GF-D8 (cell line): ENCODE data around the gene RELN.

Experiments
- DNase-seq: peaks from one replicate; lab custom pipeline; 2025; lab: John Stamatoyannopoulos, UW

The RELN gene

DNA sequence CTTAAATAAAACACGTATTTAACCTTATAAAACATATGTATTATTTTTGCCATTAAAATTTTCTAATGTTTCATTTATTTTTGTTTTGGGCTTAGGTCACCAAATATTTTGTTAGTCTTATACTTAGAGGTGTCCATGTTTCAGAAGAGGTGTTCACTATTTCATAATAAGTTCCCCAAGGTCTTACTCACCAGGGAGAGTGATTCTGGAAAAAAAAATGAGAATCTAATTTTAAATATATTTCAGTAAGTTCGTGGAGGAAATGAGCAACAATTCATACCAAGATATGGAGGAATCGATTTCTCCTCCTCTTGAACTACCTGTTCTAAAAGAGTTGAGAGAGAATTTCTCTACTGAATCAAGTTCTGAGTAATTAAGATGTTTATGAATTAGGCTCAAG, 271.9 kb downstream of the RELN start:
- DNase-seq = no peak

DNA sequence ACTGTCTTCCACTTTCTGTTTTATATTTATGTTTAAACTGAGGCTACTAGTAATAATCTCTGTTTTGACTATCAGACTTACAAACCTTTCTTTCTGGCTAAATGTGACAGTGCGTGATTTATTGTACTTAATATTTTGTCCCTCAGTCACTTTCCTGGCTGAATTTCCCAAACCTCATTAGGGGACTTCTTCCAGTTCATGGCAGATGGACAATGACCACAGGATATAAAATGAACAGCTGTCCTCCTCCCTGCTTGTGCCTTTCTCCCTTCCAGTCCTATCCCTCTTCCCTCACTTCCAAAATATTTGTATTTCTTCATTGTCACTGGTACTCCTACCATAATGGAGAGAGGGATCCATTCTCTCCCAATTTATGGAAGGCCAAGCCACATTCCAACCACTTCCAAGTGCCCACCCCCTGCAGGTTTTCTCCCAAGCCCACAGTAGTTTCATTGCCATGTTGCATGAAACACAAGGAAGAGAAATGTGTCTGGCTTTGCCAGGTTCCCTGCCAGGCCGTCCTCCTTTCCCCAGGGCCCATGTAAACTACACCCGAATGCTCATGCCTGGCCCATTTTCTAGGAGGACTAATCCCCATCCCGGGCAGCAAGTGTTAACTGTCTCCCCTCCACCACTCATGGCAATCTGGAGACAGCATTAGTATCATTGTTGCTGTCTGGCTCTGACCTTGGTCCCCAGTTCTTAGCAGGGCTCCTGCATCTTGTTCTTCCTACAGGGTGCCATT, 273.9 kb downstream of the RELN start:
- no peak for DNase-seq

DNA sequence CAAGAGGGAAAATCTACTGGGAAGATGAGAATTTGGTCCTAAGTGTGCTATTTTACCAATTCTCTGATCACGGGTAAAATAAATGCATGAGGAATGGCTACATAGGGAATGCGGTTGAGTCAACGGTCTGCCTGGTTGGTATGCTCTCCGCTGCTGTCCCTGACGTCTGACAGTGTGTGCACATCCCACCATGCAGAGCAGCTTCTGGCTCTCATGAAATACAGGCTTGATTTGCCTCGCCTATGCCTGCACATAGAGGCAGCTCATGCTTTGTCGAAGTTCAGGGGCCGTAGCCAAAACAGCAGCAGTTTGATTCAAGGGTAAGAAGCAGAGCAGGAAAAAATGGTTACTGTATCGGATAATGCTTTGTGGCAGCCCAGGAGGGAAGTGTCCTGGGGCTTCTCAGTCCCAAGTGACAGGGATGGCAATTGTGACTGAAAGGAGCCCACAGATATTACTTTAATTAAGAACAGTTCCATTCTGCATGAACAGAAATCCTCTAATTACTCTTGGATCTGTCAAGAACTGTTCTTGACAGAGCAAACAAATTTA, 275.0 kb downstream of the RELN start:
- DNase-seq = no peak

DNA sequence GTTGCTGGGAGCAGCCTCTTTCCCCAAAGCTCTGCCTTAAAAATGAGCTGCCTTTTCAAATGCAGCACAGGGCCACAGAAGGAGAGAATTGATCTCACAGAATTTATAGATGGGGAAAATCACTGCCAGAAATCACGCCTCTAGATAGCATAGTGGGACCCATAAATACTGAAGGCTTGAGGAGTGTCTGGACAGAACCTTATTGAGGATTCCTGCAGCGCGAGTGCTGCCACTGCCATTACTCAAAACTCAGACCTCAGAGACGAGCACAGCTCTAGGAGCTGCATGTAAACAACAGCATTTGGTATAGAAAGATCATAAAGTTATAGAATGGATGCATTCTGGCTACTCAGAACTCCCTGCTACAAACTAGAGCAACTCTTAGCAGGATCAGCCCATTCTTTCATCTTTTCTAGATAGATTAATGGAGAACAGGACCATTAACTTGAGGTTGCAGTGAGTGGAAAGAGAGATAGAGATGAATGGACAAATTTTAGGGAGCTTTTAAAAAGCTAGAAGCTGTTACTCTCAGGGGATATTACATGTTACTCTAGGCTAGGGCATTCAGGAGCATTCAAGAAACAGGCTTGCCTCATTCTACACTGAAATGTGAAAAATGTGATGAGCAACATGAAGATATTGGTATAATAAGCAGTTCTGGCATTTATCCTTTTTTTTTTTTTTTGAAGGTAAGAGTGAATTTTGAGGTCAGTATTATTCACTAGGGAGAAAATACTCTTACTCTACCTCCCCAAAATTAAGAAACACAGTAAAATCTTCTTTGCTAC, 276.3 kb downstream of the RELN start:
- DNase-seq = no peak

DNA sequence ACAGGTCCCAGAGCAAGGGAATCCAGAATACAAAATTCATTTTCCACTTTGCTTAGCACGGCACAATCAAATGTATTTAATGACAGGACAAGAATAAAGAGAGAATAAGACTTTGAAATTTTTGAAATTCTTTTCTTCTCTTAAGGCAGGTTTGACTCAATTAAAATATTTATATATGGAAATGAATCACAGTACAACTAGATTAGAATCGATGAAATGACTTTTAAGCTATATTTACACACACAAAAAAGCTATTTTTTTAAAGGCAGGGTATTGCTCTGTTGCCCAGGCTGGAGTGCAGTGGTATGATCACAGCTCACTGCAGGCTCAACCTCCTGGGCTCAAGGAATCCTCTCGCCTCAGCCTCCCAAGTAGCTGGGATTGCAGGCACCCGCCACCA, 278.0 kb downstream of the RELN start:
- DNase-seq = no peak

DNA sequence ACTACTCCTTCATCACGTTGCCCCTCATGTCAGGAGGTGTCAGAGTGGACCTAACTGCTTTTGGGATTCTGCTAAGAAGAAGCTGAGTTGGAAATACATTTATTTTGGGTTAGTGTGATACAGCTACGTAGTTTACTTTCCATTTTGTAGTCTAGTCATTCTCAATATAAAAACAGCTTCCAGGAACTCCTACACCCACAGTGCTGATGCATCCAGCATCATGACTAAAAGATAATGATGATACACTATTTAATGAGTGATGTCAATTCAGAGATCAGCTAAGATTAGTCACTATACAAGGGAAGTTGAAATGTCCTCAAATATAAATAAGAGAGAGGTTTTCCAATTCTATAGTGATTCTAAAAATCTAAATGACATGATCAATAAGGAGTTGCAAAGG, 279.2 kb downstream of the RELN start:
- no peak for DNase-seq

DNA sequence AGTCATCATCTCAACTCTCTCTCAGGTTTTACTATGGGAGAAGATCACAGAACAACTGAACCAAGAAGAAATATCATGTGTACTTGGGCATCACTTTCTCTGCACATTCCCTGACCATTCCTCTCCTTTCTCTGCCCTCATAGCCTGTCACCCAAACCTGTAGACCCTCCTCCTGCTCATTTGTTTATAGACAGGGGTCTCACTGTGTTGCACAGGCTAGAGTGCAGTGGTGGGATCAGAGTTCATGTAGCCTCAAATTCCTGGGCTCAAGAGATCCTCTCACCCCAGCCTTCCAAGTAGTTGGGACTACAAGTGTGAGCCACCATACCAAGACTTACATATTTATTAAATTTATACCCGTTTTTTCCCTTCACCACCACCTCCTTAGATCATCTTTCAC, 282.7 kb downstream of the RELN start:
- no peak for DNase-seq

DNA sequence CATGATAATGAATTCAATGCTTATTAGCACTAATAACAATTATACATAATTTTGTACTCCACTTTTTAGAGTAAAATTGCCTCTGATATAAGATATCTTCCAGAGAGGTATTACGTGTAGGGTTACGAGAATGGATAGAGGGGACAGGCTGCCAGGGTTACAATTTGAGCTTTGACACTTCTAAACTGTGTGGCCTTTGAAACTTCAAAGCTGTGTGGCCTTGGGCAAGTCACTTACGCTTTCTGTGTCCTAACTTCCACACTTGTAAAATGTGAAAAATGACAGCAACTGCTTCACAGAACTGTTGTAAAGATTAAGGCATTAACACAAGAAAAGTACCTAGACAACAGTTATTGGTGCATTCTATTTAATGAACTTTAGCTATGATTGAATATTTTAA, 283.9 kb downstream of the RELN start:
- no peak for DNase-seq

DNA sequence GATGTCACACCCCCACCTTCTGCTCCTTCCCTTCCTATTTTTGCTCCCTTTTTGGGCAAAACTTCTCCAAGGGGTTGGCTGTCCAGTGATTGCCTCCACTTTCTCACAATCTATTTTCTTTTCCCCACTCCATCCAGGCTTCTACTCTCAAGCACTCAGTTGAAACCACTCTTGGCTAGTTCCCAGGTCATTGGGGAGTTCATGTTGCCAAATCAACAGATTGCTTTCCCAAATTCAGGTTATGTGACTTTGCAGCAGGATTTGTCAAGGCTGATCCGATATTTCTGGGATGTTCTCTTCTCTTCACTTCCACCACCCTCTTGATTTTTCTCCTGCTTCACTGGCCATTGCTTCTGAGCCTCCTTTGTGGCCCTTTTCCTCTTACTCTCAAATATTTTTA, 284.8 kb downstream of the RELN start:
- no peak for DNase-seq

DNA sequence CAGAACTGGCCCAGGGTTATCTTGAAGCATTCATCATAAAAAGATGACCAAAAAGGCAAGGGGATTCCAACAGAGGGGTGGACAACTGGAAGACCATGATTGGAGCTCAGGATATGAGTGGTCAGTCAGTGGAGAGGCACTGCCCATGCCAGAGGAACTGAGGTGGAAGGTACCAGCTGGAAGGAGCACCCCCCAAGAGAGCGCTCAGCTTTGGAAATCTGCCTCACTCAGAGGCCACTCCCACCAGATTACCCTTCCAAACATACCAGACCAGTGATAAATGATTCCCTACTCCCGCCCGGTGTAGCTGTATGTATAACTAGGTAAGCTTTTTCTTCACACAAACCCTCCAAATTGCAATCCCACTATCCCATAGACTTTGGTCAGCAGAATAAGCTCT, 286.5 kb downstream of the RELN start:
- DNase-seq = no peak

DNA sequence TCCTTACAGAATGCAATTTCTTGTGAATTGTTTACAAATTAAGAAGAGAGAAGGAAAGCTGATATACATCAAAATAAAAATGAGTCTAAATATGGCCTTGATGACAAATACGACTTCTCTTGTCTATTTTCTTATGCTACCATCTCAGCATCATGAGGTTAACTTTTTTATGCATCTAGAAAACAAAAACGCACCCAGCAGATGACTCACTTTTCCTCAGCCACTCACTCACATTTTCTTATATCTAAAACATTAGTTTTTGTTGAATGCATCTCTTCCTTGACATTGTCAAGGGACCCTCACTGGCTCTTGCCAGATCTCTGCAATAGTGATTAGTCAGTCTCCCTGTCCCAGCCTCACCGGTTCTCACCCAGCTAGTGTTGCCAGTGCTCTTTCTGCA, 287.0 kb downstream of the RELN start:
- no peak for DNase-seq

DNA sequence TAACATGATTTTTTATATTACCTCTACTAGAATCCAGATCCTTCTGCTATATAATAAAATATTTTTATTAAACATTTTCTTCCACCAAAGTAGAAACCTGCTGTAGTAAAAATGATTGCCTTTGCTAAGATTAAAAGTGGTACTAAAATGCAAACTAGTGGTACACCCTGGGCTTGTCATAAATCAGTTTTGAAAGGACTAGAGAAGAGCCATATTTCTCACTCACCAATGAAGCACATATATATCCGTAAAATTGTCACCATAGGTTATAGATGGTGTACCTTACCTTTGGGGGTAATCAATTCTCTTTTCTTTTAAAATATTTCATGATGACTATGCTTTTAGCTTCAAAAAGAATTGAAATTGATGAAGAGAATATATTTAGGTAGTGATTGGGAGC, 290.4 kb downstream of the RELN start:
- no peak for DNase-seq

DNA sequence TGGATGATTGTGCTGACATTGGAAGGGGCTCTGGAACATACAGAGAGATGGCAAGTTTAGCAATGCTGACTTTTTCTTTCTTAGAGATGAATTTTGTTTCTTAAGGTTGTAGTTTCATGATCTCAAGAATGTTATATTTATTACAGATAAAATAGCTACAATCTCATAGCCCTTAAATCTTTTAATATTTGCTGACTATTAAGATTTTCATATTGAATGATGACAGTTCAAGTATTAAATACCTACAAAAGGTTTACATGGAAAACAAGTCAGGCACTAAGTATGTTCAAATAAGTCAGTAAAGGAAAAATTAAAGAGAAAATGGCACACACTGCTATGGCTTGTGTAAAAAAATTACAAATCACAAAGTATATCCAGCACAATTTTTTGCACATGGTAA, 291.4 kb downstream of the RELN start:
- no peak for DNase-seq

DNA sequence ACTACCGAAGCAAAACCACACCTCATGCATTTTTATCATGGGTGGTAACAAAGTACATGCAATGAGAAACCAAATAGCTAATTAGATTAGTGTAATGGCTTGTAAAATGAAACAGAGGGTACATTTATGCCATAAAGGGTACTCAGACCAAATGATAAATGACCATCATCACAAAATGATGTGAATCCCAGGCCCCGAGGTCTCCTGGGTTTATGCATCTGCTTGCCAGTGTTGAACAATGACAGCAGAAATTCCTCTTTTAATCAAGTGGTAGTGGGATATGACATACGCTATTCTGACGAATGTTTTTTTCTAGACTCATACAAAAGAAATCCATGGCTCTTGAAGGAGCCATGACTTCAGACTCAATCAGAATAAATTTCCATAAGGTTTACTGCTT, 293.9 kb downstream of the RELN start:
- no peak for DNase-seq

DNA sequence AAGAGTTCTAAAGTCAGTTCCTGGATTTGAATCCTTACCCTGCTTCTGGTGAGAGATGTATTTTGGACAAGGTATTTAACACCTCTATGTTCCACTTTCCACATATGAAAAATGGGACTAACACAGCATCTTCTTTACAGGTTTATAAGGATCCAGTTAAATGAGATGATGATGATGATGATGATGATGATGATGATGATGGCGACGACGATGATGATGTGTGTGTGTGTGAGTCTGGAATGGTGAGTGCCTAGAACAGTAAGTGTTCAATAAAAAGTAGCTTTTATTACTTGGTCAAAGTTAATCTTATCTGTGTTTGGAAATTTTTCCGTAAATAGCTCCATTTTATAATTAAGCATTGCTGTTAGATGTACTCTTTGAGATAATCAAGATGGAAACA, 295.2 kb downstream of the RELN start:
- DNase-seq = no peak

DNA sequence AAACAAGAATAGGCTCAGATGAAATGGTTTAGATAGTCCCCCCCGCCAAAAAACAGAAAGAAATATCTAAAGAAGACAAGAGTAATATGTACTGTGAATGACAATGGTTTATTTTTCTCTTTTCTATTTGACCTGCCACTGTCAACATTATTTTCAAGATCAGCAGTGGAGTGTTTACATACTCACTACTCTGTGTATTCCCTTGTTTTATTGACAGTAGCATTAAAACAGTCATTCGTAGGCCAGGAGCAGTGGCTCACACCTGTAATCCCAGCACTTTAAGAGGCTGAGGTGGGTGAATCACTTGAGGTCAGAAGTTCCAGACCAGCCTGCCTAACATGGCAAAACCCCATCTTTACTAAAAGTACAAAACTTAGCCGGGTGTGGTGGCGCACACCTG, 298.2 kb downstream of the RELN start:
- DNase-seq = no peak

DNA sequence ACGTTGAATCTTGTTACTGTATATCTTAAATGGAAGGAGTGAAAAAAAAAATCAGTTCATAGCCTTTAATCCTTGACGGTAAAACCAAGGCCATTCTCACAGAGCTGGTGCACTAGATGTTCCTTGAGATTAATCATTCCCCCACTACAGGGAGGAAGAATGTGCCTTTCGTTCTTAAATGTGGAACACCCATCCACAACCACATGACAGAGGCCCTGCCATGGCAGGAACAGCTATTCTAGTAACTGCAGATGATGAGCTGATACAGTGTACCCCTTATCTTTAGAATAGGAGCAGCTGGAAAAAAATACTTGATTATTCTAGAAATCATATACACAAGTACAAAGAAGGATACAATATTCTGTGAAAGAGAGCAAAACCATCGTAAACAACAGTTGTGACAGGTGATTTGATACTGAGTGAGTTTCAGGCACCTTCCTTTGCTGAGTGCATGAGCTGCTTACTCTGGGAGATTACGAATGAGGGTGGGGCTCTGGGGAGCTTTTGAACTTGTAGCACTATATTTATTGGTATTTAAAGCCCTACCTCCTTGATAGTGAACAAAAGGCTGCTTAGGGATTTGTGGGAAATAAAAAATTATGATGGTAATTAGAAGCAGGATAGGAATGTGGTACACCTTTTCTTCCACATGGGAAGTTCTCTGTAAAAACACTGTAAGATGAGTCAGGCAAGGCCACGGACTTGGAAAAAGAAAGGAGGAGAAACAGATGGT, 299.1 kb downstream of the RELN start:
- DNase-seq = no peak

DNA sequence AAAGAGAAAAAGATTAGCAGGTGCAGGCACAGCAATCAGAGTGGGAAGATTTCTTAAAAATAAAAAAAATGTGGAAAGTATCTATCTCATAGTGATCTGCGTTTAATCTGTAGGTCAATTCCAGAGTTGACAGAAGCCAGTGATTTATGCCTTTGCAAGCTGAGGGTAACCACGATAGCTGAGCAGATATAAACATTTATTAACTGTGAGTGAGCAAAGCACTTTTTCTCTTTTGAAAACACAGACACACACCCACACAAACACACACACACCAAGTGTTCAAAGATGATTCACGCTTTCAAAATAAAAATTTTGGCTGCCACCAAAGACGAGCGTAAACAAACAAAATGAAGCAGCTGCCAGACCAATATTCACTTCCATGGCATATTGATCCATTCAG, 300.2 kb downstream of the RELN start:
- no peak for DNase-seq

DNA sequence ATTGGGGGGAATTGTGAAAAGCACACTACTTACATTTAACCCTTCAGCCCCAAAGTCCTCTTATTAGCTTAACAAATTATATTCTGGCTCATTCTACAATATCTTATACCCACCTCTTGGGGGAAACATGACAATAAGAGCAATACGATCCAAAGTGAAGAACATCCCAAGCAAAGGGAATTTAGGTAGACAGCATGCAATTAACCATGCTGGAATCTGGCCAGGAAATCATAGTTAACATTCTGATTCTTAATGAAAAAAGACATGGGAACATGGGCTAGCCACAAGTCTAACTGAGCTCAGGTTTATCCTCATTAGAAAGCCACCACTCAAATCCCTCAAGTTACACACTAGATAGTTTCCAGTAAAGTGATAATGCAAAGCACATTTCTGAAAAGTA, 301.5 kb downstream of the RELN start:
- no peak for DNase-seq

DNA sequence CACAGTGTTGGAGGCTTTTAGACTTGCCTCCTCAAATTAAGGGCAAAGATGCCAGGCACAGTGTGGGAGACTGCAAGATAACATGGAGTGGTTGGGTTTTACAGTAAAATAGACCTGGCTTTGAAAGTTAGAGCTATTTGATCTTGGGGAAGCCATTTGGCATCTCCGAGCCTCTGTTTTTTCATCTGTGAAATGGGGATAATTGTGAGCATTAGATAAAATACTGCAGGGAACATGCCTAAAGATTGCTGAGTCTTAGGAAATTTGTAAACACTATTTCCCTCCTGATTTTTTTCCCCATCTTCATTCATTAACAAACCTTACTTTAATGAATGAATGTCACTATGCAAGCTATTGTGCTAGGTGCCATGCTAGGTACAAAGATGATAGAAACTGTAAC, 302.2 kb downstream of the RELN start:
- DNase-seq = no peak

DNA sequence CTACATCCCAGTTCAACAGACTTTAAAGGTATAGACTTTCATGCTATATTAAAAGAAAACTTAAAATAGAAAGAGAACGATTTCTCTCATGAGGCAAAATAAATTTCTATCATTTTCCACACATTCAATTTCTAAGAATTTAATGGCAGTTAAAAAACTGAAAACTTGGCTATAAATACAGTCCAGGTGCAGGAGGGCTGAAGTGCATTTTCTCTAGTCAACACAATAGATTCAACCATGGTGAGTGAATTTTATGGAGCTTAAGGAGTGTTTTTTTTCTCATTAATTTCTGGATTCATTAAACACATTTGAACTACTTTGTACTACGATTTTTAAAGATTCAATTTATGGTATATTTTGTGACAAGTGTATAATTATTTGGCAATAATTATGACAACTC, 302.7 kb downstream of the RELN start:
- DNase-seq = no peak

DNA sequence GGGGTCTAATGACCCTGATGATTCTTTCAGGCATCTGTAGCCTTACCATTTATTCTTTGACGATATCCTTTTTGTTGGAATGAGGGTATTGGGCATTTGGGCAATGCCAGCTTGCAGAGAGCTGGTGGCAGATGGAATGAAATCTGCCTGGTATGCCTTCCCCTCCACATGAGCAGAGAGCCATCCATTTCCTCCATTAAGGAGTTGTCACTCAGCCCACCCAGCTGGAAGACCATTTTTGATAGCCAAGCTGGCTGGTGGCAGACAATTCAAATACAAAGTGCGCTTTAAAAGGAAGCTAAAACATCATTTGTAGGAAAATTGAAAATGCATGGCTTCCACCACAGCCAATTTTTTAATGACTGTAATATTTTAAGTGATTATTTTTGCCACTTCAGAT, 303.4 kb downstream of the RELN start:
- no peak for DNase-seq

DNA sequence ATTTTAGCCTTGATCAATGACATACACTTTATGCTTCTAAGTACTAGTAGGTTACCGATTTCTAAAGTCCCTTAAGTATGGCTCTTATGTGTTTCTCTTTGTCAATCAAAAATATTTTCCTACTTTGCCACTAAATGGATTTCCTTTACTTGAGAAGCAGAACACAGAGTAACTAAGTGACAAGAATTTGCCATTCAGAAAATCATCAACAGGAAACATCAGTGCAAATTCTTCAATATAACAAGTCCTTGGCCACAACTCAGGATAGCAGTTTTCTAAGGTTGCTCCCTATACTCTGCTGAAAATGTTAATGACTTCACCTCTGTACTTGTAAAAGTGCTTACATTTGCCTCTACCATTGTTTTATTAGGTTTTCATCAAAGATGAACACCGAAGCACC, 303.8 kb downstream of the RELN start:
- no peak for DNase-seq
